UCSD-AML1 (cell line): Measurements from ENCODE around the gene TEP1.

ENCODE experiments used
- DNase-seq: peaks from one replicate; lab custom pipeline; 2025; ENCODE audit not compliant: unreplicated experiment; lab: John Stamatoyannopoulos, UW

TEP1 gene

DNA sequence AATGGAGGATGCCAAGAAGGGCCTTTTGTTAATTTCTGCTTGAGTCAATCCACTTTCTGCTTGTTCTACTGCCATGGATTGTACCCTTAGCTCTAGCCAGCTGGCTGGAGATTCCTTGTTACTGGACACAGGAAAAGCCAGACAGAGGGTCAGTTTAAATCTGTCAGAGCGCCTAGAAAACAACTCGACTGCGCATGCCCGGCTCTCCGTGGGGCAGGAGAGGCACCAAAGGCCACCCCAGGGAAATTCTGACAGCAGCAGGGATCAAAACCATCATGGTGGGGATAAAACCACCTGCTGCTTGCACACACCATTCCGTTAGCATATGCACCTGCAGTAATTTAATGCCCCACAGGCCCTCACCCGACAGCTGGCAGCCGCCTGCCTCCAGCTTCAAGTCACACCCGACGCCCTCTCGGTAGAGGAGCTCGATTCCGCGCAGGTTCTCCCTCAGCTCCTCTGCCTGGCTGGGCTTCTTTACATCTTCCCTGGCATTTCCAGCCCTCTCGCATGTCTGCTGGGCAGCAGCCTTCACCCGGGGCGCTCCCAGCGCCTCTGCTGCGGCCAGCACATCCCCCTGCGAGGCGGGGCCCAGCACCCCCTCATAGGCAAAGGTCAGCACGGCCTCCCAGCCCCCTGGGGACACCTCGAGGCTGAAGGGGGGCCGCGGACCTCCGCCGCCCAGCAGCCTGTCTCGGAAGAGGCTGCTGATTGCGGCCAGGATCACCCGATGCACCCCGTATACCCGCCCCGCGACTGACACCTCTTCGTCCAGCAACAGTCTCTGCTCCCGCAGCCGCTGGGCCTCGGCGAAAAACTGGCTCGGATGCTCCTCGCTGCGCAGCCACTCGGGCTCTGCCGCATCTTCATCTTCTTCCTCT lies 21.6 kb upstream of the TEP1 start:
- no peak for DNase-seq

- DNase-seq = peak; percentile 35
These were observed 16.7 kb upstream of the TEP1 start for GRCh38 chr14:20429801-20430669.

- DNase-seq = peak; percentile 19
These were observed 15.5 kb upstream of the TEP1 start for GRCh38 chr14:20428802-20429201.

- peak; percentile 40 for DNase-seq
These were observed 14.7 kb upstream of the TEP1 start for GRCh38 chr14:20428010-20428365.

- peak; percentile 35 for DNase-seq
These were observed 14.1 kb upstream of the TEP1 start for GRCh38 chr14:20427231-20428009.

GRCh38 chr14:20424851-20425250 lies 11.6 kb upstream of the TEP1 start:
- no peak for DNase-seq

GRCh38 chr14:20422886-20423285 lies 9.6 kb upstream of the TEP1 start:
- no peak for DNase-seq

GRCh38 chr14:20421267-20421666 lies 8.0 kb upstream of the TEP1 start:
- DNase-seq = no peak

GRCh38 chr14:20419419-20419818 lies 6.1 kb upstream of the TEP1 start:
- DNase-seq = no peak

DNA sequence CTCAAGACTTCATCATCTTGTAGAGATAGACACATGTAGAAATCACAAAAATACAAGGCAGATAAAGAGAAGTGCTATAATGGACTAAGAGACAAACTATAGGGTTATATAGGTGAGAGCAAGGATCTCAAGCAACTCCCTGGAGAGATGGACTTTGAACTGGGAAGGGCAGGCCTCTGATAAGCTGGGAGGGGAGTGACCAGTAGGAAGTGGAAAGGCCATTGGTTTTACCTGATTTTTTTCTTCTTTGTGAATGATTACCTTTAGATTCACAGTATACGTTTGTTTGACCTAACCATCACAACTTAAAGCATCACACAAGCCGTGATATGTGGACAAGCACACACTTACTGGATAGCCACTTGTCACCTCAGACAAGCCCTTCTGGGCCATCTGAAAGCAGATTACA lies 5.2 kb upstream of the TEP1 start:
- DNase-seq = no peak

DNA sequence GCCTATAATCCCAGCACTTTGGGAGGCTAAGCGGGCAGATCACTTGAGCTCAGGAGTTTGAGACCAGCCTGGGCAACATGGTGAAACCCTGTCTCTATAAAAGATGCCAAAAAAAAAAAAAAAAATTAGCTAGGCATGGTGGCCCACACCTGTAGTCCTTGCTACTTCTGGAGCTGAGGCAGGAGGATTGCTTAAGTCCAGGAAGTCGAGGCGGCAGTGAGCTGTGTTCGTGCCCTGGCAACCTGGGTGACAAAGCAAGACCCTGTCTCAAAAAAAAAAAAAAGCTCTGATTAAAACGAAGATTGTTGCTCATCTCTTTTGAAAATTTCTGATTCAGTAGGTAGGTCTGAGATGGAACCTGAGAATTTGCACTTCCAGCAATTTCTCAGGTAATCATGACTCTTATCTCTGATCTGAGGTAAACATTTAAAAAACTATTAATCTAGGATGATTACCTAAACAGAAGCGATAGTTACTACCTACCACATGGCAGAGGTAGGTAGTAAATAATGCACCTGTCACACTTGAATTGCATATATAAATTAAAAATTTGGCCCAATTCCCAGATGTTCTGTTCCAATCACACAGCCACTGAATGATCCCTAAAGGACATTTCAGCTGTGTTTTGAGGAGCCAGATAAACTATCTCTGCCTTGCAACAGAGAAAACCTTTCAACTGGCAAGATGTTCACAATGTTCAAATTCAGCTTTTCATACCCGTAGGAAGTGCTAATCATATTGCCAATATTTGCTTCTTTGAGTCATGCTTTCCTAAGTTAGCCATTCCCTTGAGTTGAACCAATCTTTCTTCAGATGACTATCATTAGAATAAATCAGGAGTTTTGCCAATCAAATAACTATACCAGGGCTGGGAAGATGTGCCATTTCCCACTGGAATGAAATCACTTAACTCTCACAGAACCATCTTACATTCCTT lies 4.2 kb upstream of the TEP1 start:
- DNase-seq = no peak

DNA sequence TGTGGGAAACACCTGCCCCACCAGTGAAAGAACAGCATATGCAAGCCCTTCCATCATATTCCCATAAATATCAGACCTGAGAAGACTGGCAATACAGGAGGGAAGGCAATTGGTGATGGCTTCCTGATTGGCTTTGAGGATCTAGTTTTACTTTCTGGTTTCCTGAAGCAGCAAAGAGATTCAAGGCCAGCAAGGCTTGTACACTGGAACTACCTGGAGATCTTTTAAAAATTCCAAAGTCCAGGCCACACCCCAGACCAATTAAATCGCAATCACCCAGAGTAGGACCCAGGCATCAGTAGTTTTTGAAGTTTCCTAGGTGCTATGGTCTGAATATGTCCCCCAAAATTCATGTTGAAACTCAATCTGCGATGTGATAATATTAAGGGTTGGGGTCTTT lies 2.9 kb upstream of the TEP1 start:
- DNase-seq = no peak

DNA sequence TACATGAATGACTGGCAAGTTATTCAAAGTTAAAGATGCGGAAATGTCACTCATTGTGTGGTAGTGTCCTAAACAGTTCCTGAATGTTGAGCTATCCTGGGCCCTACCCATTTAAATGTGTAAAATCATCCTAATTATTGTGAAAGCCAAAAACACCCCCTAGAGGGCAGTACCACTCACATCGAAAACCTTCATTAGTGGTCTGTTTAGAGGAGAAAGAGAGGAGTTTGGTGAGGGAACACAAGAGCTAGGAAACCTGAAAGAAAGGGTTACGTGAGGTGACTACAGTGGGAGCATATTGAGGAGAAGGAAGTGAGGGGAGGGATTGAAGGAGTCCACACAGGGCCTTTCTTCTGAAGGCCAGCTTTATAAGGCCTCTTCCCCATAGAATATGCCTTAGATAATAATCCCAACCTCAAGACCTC lies 2.5 kb upstream of the TEP1 start:
- DNase-seq = peak; percentile 20

DNA sequence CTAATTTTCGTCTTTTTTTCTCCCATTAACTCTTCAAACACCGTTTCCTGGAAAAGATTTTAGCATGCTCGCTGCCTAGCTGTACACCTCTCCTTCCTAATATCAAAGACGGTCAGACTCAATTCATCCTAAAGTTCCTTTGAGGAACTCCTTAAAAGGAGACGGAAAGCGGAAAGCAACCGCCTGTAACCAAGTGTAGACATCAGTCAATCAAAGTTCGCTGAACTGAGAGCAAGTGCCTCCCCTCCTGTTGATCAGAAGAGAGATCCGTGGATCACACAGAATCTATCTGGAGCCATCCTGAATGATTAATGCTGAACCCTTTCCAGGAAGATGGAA lies 412 bp upstream of the TEP1 start:
- DNase-seq = no peak

GRCh38 chr14:20412411-20412810 lies 890 bp downstream of the TEP1 start:
- DNase-seq = no peak

DNA sequence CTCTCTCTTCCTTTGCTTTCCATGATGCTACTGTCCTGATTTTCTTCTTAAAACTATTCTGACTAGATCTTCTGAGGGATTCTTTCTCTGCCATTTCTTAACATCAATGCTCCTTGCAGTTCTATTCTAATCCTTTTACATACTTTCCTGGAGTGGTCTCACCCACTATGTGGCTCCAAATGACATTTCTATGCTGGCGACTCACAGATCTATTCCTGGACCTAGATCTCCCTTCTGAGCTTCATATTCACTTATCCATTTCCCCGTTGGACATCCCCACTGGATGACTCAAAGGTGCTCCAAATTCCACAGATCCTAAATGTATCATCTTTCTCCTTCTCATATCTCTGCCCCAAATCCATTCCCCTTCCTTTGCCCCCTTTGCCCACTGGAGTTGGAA lies 4.1 kb downstream of the TEP1 start:
- no peak for DNase-seq

- no peak for DNase-seq
These were observed 9.8 kb downstream of the TEP1 start for GRCh38 chr14:20403521-20403920.

GRCh38 chr14:20400965-20401593 lies 12.2 kb downstream of the TEP1 start:
- no peak for DNase-seq

DNA sequence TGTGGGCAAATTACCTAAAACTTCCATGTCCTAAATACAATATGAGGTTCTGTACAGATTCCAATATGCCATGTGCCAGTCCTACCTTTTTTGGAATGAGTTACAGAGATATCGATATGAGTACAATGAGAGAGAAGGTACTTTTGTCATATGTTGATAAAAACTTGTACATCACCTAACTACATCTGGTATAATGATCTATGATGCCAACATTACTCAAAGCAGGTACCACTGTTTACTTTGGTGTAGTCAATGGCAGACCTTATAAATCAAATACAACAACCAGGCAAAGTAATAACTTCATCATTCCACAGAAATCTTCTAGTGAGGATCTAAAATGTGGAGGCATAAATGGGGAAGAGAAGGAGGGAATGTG lies 12.7 kb downstream of the TEP1 start:
- DNase-seq = no peak

DNA sequence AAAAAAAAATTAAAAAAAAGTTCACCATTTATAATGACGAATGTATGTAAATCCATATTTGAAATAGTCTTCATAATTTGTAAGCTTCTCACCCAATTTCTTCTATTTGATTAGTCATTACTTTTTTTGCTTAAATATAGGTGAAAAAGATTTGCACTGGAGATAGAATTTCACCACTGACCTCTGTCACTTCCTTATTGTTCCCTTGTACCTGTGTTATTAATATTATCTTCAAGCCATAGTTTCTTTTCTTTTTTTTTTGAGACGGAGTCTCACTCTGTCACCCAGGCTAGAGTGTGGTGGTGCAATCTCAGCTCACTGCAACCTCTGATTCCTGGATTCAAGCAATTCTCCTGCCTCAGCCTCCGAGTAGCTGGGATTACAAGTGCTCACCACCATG lies 15.8 kb downstream of the TEP1 start:
- DNase-seq = no peak
